Renal pelvis (tissue), 4 donors: ENCODE data around the gene TAGLN2. TPM values are rescaled to one million over a fixed set of nuclear protein-coding genes. Genes with fewer than 3 reads are reported as not detected.

Experiments used
- DNase-seq: peaks from one replicate; pipeline ENCODE4 v3.0.0-alpha.2; 2013
- polyA plus RNA-seq, 3 donors: library from polyadenylated mRNA; unstranded; fragments of 120-200 nt; gene quantifications; one replicate each; pipeline ENCODE4 v1.2.1, GENCODE V29; 2013; ENCODE audit not compliant: insufficient read length in 3 of 3

TAGLN2 gene
- polyA plus RNA-seq, 3 donors, result 113 to 144 (median 131) TPM

DNA sequence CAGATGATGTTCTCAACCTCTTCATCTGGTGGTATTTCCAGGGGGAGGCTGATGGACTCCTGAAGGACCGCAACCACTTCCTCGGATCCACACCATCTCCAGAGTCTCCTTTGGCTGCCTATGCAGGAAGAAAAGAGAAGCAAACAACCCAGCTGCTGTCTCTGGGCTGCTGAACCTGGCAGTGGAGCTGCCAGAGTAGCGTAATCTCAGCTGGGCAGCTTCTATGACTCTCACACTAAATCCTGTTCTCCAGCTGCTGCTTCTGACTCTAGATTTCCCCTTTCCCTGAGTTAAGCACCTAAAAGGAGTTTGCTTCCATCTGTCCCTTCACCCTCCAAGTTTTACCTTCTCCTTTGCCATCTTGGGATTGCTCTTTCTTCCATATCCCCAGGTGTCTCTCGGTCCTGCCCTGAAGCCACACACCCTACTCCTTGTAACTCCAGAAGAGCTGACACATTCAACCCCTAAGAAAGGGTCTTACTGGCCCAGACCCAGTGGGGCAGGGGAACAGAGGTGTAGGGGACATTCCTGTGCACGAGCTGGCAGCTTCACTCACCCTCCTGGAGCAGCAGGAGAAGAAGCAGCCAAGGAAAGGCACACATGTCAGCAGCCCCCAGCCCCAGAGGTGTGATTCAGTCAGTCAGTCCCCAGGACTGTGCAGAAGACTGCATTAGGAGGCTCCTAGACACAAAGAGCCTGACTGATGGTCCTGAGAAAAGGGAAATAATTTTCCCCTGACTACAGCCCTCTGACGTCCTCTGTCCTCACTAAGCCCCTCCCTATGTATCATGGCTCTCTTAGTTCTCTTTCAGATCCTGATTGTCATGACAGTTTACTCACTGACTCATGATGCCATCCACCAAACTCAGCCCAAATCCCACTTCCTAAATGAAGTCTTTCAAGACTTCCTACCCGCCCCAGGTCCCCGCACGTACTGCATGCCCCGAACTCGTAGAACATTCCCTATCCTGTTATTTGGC lies 28.5 kb upstream of the TAGLN2 start, which contains the start of gene SLAMF9:
SLAMF9 (minus strand) TSS at position 702 of the 980 bp plus-strand sequence; CDS start at position 602, 100 bp downstream.
- DNase-seq, result no peak

DNA sequence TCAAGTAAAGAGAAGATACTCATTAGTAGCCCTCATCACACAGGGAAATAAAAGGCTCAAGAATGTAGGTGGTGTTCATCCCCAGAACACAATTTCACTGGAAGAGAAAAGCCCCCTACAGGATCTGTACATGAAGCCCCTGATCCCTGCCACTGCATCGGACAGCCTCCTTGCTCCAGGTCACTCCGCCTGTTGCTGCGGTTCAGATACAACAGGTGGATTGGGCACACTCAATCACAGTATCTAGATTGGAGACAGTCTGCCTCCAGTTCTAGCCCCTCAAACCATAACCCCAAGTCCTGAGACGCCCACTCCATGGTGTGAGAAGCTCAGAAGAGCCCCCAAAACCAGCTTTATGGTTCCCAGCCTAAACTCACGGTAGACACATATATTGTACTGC lies 27.6 kb upstream of the TAGLN2 start:
- no peak for DNase-seq

DNA sequence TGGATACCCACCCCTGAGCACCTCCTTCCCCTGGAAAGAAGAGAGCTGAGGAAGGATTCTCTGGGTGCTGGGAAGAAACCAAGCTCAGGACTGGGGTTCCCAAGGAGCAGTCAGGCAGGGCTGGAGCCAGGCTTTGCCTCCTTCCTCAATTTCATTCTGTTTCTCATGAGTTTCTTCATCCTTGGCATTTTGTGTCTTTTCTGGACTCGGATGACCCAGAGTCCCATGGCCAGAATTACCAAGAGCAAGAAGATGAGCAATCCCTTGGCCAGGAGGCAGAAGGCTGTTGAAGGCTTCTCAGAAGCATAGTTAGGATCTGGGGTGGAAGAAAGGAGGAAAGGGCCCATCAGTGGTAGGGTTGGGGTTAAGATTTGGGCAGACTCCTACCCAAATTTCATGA lies 26.2 kb upstream of the TAGLN2 start:
- no peak for DNase-seq

DNA sequence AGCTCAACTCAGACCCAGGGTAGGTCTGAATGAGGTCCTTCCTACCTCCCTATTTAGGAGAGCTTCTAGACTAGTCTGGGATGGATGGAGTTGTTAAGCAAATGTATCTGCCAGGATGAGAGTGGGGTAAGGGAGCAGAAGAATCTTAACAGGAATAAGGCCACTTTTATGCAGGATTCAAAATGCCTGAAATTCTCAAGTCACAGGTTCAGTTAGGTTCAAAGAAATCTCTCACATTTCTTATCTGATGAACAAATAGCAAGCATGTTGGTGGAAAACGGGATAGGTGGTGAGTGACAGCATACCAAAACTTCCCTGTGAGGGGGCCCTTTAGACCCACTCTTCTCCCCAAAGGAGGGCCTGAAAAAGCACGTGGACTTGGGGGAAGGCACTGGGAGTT lies 25.7 kb upstream of the TAGLN2 start:
- no peak for DNase-seq

DNA sequence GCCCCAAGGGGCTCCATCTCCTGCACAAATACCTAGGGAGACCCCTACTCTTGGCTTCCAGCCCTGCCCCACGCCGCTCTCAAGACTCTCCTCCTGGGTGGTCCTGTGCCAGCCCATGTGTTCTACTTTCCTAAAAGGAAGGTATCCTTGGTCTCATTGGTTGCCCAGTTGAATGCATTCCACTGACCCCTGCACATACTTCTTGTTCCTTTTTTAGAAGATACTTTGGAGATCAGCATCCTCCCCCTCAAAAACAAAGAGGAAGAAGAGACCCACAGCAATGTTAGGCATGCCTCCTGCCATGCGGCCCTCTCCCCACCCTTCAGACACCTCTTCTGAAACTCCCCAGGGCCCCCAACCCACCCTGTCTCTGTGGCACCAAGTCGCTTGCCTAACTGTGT lies 24.7 kb upstream of the TAGLN2 start:
- DNase-seq, result no peak

DNA sequence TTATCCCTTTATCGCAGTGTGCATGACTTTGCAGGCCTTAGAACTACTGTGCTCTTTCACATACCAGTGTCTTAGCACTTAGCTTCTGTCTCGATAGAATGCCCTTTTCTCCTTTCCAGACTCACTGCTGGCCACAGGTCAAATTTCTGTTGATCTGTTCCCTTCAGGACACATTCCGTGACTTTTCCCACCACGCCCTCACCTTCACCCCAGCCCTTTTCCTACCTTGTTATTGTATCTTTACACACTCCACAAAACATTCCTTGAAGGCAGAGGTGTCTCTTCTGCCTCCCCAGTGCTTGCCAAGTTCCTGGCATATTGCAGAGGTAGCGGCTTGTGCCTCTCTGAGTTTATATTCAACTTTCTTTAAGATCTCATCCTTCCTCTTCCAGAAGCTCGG lies 23.8 kb upstream of the TAGLN2 start:
- DNase-seq, result no peak

DNA sequence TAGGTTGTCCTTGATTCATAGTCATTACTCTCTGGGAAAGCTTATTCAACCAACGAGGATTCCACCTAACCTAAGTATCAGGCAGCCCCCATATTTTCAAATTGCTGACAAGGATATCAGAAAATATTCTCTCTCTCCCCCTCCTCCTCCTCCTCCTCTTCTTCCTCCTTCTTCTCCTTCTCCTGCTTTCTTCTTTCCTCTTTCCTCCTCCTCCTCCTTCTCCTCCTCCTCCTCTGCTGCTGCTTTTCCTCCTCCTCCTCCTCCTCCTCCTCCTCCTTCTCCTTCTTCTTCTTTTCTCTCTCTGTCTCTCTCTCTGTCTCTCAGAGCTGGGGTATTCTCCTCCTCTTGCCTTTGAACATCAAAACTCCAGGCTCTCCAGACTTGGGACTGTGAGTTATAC lies 22.6 kb upstream of the TAGLN2 start:
- no peak for DNase-seq

DNA sequence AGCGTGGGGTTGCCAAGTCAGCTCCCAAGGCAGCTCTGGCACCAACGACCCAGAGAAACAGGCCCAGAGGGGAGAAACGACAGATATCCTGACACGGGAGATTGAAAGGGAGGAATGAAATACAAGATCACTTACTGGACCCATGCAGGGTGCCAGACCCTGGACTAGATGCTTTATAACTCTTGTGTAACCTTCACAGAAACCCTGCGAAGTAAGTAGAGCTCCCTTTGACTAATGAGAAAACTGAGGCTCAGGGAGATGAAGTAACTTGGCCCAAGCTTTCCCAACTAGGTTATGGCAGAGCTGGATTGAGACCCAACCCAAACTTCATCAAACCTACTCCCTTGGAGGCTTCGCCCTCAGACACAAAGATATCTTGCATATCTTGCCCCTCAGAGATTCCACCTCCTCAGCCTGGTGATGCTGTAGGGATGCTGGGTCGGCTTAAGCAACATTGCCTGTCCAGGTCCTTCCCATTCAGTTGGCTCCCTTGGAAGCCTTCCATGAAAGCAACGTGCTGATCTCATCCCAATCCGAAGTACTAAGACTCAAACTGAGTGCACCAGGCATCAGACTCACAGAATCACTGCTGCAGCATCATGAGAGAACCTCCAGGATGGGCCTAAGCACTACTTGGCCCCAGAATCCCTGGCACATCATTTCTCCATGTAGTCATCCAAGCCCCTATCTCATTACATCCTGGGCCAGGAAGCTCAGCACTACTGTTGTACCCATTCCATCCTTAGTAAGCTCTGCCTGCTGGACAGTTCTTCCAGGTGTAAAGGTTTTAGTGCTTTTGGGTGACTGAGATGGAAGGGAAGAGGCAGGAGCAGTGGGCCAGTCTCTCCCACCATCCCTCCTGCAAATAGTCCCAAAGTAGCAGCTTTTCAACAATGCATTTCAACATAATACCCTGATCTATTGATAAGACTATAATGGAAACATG lies 21.2 kb upstream of the TAGLN2 start:
- no peak for DNase-seq

DNA sequence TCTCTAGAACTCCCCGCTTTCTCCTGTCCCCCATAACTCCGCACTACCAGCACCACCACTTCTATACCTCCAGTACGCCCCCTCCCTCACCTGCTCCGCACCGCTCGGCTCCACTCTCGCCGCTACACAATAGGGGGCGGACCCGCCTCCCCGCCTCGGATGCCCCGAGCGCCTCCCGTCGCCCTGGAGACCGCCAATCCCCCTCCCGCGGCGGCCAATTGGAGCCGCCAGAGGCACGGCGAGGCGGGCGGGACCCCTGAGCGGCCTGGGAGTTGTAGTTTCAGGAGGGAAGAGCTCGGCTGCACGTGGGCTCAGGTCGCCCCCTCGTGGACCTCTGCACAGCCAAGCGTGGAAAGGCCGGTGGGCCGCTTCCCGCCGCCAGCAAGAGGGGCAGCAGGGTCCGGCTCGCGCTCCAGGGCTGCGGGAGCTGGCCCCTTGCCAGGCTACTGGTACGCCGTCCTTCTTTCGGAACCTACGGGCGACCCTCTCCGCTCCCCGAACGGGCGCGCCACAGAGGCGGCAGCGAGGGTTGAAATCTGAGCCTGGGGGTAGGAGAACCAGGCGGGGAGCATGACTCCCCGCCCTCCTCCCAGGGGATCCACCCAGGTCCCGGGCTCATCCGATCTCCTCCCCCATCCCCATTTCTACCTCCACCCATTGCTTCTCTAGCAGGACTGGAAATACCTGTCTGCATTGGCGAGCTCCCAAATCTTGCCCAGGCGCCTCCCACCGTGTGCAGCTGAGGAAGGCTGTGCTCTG lies 20.4 kb upstream of the TAGLN2 start, which contains the start of gene IGSF9:
IGSF9 (minus strand) TSS at position 131 of the 759 bp plus-strand sequence. CDS start 2,159 bp downstream, outside the sequence.
- peak; percentile 92 for DNase-seq

DNA sequence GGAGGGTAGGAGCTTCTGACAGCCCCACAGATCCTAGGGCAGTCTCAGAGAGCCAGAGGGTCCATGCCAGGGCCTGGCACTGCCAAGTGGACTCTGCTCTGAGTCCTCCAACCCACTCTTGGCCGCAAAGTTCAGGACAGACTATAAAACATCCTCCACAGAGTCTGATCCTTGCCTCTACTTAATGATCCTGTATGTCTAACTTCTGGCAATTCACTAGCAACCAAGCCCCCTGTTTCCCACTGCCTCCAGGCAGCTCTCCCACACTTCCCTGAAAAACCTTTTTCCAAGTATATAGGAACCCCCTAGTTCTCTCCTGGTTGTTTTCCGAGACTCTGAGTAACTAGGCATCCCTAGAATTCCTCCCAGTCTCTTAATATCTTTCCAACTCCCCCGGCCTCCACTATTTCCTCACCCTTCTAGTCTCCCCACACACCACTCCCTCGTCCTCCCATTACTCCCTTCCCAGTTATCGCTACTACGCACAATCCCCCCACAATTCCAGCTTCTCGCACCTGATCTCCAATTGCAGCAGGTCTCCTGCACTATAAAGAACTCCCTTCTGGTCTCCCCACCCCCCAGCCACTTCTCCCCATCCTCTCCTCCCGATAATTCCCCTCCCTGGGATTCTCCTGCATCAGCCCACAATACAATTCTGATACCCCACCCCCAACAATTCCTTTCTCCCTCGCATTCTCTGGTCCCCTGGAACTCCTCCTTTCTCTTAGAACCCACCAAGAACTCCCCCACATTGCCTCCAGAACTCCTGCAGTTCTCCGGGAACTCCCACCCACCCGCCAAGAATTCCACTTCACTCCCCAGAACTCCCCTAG lies 19.5 kb upstream of the TAGLN2 start:
- peak; percentile 36 for DNase-seq

DNA sequence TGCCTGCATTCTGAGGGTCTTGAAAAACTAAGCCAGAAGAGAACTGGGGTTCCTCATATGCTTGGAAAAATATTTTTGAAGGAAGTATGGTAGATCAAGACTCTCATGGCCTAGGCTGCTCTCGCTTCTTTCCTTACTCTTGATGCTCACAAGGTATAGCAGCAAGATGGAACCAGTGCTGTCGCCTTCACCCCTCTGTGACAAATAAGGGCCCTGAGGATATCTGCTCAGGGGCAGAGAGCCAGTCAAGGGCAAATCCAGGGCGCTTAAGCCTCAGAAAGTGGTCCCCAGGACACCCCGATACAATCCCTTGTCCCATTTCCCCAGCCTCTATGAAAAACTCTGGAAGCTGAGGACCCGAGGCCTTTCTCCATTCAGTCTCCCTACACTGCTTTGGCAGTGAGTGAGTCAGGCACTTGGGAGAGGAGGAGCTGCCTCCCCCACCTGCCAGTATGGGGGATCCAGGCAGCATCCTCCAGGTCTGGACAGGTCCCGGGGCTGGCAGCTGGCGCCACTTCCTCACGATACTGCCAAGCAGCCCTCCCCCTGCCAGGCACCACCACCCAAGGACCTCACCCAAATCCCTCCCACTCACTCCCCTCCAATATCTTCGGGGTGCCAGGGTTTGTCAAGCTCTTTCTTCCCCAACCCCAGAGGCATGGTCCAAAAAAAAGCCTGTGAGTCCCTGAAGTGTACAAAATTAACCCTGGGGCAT lies 18.8 kb upstream of the TAGLN2 start:
- no peak for DNase-seq

DNA sequence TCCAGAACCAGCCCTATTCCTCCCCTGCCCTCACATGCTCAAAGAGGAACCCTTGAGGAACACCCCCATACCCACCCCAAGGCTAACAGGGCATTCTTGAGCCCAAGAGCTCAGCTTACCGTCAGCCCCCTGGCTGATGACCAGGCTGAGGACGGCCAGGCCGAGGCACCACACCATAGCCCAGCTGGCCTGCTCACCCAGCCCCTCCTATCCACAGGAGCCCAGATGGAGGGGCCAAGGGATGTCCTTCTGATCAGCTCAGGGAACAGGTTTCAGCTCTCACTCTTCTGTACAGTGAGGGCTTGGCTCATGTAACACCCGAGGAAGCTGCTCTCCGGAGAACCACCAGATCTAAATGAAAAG lies 18.0 kb upstream of the TAGLN2 start:
- no peak for DNase-seq

DNA sequence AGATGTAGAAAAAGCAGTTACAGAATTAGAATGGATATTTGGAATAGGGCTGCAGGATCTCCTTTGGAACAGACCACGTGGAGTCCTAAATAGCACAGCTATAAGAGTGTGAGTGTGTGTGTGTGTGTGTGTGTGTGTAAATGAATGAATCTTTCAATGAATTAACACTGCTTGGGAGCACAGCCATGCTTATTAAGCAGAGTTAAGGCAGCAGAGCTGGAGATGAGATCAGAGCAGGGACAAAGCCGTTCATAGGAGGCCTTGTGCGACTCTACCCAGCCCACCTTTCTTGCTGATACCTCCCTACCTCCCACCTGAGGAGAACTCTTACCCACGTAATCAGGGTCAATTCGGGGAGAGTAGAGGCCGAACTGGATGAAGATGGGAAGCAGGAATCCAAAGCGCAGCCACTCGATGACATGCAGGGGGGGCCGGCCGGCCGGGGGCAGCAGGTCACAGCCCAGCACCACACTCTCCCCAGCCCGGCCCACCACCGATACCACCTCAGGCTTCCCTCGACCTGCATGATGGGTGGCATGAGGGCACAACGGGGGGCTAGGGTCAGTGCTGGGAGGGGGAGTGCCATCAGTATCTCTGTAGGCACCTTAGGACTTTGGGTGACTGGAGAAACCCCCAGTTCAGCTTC lies 17.4 kb upstream of the TAGLN2 start:
- no peak for DNase-seq

DNA sequence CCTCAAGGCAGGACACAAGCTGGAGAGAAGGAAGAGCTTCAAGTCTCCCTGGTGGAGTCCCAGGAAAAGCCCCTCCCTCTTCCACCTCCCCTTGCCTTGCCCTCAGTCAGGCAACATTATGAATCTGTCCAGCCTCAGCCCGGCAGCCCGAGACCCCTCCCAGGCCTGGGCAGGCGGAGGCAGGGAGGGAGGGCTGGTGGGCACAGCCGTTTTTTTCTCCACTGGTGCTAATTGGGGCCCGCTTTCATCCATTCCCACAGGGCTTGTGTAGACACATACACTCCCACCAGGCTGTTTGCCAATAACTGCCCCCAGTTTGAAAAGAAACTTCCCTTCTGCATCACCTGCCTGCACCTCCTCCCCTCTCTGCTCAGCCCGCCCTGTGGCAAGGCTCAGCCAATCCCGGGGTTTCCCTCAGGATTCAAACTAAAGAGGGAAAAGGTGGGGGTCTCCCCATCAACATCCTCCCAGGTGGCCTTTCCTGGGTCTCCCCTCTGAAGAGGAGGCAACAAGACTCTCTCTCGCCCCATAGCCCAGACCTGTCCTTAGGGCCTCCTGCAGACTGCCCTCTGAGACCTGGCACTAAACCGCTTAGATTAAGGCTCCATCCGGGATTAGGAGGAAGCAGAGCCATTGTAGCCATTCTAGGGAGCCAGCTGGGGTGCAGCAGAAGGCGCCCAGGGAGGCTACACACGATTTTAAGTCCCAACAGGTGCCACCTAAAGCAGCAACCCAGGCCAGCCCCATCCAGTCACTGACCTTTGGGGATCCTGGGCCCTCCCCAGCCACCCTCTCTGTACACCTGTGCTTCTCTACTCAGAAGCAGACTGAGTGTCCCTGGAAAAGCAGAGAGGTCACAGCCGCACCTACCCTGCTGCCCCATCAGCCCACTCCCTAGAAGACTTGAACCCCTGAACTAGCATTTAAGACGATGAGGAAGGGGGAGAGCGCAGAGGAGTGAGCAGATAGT lies 16.6 kb upstream of the TAGLN2 start:
- no peak for DNase-seq

DNA sequence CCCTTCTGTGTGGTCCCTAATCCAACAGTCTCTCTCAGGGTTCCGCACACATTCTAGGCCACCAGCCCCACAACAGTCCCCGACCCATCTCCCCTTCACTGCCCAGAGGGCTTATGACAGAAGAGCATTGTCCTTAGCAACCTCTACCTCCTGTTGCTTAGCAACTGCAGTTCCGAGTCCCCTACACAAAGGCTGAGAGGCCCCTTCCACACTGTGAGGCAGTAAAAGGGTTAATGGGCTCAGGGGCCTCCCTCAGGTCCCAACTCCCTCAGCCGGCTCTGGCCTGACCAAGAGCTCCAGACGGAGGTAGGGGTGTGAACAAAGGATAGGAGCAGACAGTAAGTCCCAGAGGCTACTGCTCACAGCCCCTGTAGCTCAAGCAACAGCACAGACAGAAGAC lies 15.8 kb upstream of the TAGLN2 start:
- DNase-seq, result no peak

DNA sequence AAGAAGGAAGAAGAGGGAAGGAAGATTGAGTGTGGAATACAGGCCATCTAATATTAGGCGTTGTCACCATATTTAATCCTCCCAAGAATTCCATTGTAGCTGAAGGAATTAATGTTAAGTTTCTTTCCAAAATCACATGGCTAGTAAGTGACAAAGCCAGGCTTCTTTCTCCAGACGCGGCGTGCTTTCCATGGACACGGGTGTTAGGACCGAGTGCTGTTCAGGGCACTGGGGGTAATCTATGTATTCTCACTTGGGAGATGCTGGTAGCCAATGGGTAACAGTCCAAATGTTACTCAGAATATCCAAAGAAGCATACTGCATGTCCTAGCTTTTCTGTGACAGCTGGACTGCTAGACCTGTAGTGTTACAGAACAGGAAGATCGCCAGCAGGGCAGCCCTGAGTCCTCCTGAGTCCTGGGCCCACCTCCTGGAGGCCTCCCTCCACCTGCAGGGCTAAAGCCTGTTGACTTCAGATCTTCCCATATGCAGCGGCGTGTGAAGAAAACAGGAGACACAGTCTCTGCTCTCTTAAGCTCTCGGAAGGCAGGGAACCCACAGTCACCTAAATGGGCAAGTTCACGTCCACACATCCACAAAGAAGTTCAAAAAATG lies 14.8 kb upstream of the TAGLN2 start:
- no peak for DNase-seq

DNA sequence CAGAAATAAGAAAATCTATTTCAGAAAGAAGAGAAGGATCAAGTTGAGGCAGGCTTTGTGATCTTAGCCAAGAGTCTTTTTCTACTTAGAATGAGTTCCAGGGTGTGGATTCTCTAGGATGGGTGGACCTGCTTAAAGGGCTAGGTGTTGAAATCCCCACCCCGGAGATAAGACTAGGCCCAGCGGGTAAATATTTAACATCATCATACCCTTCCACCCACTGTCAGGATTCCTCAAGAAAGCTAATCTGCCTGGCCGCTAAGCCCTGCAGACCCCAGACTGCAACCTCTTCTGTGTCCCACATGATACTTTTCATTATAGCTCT lies 14.3 kb upstream of the TAGLN2 start:
- no peak for DNase-seq
